Neural crest cell (in vitro differentiated cells): Measurements from ENCODE around the gene LIF. TPM values are rescaled to one million over a fixed set of nuclear protein-coding genes. Genes with fewer than 3 reads are reported as not detected.

Source experiments
- DNase-seq: peaks from one replicate; pipeline ENCODE4 v3.0.0; 2021; ENCODE audit warnings: low read depth, mixed read lengths, low spot score
- H3K27ac Mint-ChIP-seq: one replicate; pipeline ENCODE4 v1.8.0; 2021; ENCODE audit warnings: mild to moderate bottlenecking, mixed read lengths; ENCODE audit not compliant: unreplicated experiment
- H3K27me3 Mint-ChIP-seq: 2 replicates; pipeline ENCODE4 v1.8.0; 2021; ENCODE audit warnings: low read depth, mild to moderate bottlenecking, mixed read lengths
- H3K36me3 Mint-ChIP-seq: 2 replicates; pipeline ENCODE4 v1.8.0; 2021; ENCODE audit warnings: low read depth, mild to moderate bottlenecking, mixed read lengths
- H3K4me1 Mint-ChIP-seq: 2 replicates; pipeline ENCODE4 v1.8.0; 2021; ENCODE audit warnings: mixed read lengths
- H3K4me3 Mint-ChIP-seq: one replicate; pipeline ENCODE4 v1.8.0; 2021; ENCODE audit warnings: mild to moderate bottlenecking, mixed read lengths
- H3K9me3 Mint-ChIP-seq: 2 replicates; pipeline ENCODE4 v1.8.0; 2021; ENCODE audit warnings: mixed read lengths
- total RNA-seq: library from RNA; stranded (reverse); gene quantifications from 2 replicates; pipeline ENCODE4 v1.2.1, GENCODE V29; 2021
- TF ChIP-seq, protein P1 (sequence below): fragments of 200-600 bp; sonication (generic); conservative IDR thresholded peaks from 2 replicates; pipeline ENCODE4 v1.5.0; 2021; ENCODE audit warnings: antibody characterized with exemption, mild to moderate bottlenecking

The LIF gene
- total RNA-seq, 1 donor from 2014 or later = 1.1 TPM

GRCh38 chr22:30240541-30241417, 5.8 kb downstream of the LIF start:
- Mint-ChIP-seq H3K27ac (no peak overlapping the region), H3K4me1 (peaks cover 18% of the 10 kb centered on the region), H3K4me3 (no peak overlapping the region), H3K36me3 (no peaks in the 10 kb centered on the region), H3K9me3 (no peaks in the 10 kb centered on the region), H3K27me3 (peaks cover 21% of the 10 kb centered on the region)
- DNase-seq = no peak
- TF ChIP-seq, protein P1, sequence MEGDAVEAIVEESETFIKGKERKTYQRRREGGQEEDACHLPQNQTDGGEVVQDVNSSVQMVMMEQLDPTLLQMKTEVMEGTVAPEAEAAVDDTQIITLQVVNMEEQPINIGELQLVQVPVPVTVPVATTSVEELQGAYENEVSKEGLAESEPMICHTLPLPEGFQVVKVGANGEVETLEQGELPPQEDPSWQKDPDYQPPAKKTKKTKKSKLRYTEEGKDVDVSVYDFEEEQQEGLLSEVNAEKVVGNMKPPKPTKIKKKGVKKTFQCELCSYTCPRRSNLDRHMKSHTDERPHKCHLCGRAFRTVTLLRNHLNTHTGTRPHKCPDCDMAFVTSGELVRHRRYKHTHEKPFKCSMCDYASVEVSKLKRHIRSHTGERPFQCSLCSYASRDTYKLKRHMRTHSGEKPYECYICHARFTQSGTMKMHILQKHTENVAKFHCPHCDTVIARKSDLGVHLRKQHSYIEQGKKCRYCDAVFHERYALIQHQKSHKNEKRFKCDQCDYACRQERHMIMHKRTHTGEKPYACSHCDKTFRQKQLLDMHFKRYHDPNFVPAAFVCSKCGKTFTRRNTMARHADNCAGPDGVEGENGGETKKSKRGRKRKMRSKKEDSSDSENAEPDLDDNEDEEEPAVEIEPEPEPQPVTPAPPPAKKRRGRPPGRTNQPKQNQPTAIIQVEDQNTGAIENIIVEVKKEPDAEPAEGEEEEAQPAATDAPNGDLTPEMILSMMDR = no peak

GRCh38 chr22:30239488-30240405, 6.8 kb downstream of the LIF start:
- H3K27me3 Mint-ChIP-seq = peaks cover 11% of the 10 kb centered on the region
- no peaks in the 10 kb centered on the region for H3K9me3 Mint-ChIP-seq
- peaks cover 25% of the 10 kb centered on the region for H3K4me1 Mint-ChIP-seq
- no peak overlapping the region for H3K27ac Mint-ChIP-seq
- H3K4me3 Mint-ChIP-seq = no peak overlapping the region
- H3K36me3 Mint-ChIP-seq = no peaks in the 10 kb centered on the region
- TF ChIP-seq, protein P1 = no peak
- no peak for DNase-seq

DNA sequence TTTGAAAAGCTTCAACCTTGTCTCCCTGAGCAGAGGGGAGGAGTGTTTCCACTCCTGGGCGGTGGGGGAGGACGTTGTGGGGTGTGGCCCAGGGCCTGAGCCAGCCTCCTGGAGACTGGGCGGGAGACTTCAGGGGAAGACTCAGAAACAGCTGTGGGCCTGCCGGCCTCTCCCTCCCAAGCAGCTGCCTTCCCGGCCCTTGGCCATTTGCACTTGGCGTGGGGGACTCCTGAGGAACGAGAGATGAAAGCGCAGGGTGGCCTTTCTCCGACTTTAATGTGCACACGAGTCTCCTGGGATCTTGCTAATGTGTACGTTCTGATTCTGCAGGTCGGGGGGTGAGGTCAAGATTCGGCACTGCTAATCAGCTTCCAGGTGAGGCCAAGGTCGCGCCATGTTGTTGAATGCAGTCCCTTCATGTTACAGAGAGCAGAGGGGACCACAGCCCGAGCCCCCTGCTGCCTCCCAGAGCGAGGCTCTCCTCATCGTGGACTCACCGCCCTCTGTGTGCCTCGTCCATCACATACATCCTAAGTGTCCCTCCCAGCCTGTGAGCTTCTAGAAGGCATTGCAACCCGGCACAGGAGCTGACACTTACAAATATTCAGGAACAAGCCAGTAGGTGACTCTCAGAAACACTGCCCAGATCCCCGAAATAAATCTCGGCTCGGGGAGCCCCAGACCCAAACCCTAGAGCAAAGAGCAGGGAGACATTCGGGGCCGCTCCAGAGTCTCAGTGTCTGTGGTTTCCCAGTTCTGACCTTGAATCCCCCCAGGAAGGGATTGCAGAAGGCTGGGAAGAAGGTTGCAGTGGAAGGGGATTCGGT, 7.7 kb downstream of the LIF start:
- Mint-ChIP-seq H3K9me3 (no peaks in the 10 kb centered on the region), H3K36me3 (no peaks in the 10 kb centered on the region), H3K27me3 (peaks cover 2% of the 10 kb centered on the region), H3K4me3 (no peak overlapping the region), H3K27ac (no peak overlapping the region), H3K4me1 (peaks cover 28% of the 10 kb centered on the region)
- TF ChIP-seq, protein P1 = no peak
- no peak for DNase-seq

GRCh38 chr22:30238136-30238535, 8.4 kb downstream of the LIF start:
- Mint-ChIP-seq H3K27ac (no peak overlapping the region), H3K4me3 (no peak overlapping the region), H3K27me3 (no peaks in the 10 kb centered on the region), H3K4me1 (peaks cover 28% of the 10 kb centered on the region), H3K36me3 (no peaks in the 10 kb centered on the region), H3K9me3 (no peaks in the 10 kb centered on the region)
- TF ChIP-seq, protein P1 = no peak
- DNase-seq = no peak

DNA sequence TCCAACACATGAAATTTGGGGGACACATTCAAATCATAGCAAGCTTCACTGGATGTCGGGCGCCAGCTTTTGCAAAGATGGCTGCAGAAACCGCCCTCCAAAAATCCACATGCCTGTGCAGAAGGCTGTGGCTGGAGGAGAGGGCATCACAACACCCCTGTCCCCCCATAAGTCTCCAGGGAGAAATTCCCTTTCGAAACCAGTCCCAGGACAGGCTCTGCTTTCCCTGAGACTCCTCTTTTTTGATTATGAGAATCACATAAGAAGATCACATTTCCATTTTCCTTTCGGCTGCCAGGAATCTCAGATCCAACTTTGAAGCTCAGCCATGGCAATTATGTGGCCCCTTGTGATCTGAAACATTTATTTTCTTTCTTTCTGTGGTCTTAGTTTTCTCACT, 9.7 kb downstream of the LIF start:
- Mint-ChIP-seq H3K36me3 (no peaks in the 10 kb centered on the region), H3K27ac (no peak overlapping the region), H3K9me3 (no peaks in the 10 kb centered on the region), H3K27me3 (no peaks in the 10 kb centered on the region), H3K4me1 (peaks cover 28% of the 10 kb centered on the region), H3K4me3 (no peak overlapping the region)
- TF ChIP-seq, protein P1 = no peak
- no peak for DNase-seq
